ENCODE results near the gene CCDC50.
A peak's percentile ranks its signal among the peaks of the same experiment; 100 is the strongest.

CCDC50 gene

GRCh38 chr3:191321019-191321767 is 8.0 kb upstream of the CCDC50 start:
- DNase-seq, result no peak

DNA sequence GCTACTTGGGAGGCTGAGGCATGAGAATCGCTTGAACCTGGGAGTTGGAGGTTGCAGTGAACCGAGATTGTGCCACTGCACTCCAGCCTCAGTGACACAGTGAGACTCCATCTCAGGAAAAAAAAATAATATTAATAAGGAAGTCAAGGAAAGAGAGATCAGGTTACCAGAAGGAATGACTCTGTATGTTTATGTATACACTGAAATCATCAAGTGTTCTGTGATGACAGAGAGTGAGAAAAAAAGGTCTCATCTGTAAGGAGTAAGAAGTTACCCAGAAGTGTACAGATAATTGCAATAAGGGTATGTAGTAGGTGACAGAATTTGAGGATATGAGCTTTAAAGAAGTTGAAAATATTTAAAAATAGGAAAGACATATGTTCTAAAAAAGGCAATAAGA is 4.3 kb upstream of the CCDC50 start:
- no peak for DNase-seq

- DNase-seq, result no peak
Observed at GRCh38 chr3:191327526-191327925, 1.7 kb upstream of the CCDC50 start.

DNA sequence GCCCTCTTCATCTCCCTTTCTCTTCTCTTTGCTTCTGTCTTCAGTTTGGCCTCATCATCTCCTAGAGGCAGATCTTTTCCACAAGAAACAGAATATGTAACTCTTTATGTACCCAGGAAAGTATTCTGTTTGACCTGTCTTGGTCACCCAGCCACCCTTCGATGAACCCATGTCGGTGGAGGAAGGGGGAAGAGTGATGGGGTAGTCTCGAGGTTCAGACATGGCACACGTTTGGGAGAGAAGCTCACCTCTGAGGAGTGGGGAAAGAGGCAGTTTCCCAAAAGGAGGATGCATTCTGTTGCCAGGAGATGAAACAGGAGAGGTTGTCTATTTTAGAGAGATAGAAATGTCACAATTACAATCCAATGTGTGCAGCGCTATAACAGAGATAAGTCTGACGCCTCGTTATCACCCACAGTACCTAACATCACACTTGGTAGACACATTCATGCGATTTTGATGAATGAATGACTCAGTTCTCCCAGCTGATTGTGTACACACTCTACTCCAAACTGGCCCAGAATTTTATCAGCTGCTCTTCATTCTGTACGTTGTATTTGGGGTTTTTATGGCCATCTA is 722 bp upstream of the CCDC50 start:
- DNase-seq, result no peak

DNA sequence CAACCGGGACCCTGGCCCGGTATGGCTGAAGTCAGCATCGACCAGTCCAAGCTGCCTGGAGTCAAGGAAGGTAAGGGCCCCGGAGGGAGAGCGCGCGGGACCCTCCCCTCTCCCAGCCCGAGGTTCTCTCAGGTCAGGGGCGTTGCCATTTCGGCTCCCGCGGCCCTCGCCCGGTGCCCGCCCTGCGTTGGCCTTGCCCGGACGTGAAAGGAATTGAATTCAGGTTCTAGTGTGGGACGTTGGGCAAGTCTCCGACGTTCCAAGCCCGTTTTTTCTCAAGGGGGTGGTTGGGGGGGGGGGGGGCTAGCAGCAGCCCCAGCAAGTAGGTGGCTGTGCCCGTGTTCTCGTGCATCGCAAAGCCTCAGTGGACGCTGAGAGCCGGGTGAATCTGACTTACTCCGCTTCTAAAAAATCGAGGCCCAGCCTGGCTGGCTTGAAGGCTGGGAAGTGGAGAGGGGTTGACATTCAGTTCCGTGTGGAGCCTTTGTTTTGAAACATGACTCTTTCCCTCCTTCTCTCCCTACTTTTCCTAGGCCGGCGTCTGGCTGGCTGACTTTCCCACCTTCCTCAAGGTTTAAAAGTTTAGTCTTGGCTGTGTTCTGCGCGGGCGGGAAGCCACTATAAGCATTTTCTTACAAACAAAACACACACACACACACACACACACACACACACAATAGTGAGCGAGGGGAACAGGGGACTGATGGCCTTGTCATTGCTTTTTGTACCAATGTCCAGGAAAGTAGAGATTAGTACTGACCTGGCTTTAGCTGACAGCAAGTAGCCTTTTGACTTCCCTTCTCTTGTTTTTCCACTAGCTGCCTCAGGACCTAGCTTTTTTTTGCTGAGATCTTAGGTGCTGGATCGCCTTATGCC is 698 bp downstream of the CCDC50 start, which contains the start of gene UTS2B:
UTS2B (minus strand) TSS at position 873 of the 876 bp plus-strand sequence. CDS start 48,337 bp downstream, outside the sequence.
- DNase-seq, result peak; percentile 4

- no peak for DNase-seq
Observed at GRCh38 chr3:191330530-191331048, 1.4 kb downstream of the CCDC50 start.

DNA sequence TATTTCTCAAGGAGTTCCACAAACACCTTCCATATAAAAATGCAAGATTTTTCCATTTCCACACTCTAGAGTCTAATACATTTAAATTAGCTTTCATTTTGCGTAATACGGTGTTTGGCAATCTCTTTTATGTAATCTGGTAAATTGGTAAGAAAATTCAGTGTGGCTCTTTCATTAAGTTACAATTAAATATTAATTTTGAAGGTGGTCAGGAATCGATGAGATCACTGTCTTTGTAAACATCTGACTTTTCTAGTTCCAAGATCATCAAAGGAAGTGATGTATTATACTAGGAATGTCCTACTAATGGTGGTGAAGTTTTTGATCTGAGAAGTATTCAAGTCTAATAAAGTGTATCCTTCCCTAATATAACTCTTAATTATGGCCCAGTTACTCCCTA is 2.2 kb downstream of the CCDC50 start:
- no peak for DNase-seq

- DNase-seq, result no peak
Observed at GRCh38 chr3:191333298-191333880, 4.2 kb downstream of the CCDC50 start.

GRCh38 chr3:191334346-191334893 is 5.2 kb downstream of the CCDC50 start:
- no peak for DNase-seq

- no peak for DNase-seq
Observed at GRCh38 chr3:191336833-191337232, 7.6 kb downstream of the CCDC50 start.

DNA sequence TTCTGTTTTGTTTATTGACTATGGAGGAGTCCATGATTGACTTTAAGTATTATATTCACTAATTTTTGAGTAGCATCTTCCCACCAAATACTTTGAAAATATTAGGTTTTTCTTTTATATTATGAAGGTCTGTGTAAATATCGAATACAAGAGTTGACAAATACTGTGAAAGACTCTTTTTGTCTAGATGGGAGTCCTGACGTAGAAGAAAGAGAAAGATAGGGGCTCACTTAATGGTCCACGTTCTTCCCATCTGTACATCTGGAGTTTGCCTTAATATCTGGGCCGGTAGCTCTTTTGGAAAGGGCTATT is 8.9 kb downstream of the CCDC50 start:
- no peak for DNase-seq

DNA sequence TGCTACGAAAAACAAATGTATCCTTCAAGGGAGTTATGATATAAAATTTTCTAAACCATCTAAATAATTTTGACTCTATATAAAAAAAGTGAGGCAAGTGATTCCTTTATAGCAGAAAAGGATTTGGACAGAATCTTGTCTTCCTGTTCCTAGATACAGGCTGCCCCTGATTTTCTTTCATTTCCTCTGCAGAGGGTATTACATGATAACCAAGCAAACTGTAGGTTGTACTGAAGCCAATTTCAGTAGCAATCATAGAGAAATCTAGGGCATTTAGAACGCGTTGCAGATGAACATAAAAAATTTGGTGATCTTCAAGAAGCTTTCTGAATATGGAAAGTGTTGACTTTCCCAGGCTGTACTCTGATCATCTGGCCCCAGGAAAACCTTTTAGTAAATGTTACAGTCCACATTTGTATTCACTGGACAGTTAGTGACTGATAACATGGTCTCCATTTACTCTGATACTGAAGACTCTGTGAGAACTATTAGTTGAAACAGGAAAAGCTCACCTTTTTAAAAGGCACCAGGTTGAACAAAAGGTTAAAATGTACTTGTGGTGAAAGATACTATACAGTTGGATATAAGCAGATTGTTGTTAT is 10.2 kb downstream of the CCDC50 start:
- no peak for DNase-seq

DNA sequence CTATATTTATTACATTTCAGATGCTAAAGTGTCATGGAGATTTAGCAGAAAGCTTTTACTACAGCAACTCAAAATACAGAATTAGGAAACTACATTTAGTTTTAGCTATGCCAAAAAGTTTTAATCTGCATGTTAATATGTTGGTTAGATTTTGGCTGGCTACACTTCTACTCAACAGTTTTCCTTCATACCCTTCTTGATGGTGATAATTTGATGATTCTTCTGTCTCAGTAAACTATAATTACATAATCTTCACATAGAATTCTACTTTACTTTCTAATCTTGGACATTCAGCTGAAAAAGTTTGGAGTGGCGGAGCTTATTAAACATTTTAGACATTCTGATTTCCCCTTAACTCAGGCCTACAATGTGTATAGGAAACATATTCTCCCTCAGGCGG is 11.2 kb downstream of the CCDC50 start:
- no peak for DNase-seq

DNA sequence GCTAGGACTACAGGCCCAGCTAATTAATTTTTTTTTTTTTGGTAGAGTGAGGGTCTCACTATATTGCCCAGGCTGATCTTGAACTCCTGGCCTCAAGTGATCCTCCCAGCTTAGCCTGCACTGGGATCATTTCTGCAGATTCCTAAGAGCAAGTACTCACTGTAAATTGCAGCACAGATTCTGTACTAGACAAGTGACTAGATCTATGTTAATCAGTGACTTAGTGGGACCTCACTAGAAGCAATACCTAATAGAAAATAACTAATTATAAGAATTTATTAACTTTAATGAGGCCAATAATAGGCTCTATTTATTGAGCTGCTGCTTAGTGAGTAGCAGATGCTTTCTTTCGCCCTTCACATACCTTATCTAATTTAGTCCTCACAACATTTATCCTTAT is 11.8 kb downstream of the CCDC50 start:
- no peak for DNase-seq

DNA sequence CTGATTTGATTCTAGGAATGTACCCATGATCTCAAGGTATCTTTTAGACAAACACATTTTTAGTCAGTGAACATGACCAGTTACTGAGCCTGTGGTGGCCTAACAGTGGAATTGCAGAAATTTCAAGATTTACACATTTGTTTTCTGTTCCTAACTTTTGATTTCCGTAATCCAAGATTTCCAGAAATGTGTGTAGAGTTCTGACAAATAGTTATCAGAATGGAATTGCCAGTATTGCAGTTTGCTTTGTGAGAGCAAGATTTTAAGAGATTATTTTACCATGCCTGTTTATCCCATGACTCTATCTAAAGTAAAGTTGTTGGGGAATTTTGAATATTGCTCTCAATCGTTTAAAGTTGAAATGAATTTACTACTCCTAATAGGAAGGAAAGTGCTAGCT is 12.8 kb downstream of the CCDC50 start:
- DNase-seq, result no peak

- no peak for DNase-seq
Observed at GRCh38 chr3:191342411-191342810, 13.2 kb downstream of the CCDC50 start.

GRCh38 chr3:191343115-191343514 is 13.9 kb downstream of the CCDC50 start:
- no peak for DNase-seq

DNA sequence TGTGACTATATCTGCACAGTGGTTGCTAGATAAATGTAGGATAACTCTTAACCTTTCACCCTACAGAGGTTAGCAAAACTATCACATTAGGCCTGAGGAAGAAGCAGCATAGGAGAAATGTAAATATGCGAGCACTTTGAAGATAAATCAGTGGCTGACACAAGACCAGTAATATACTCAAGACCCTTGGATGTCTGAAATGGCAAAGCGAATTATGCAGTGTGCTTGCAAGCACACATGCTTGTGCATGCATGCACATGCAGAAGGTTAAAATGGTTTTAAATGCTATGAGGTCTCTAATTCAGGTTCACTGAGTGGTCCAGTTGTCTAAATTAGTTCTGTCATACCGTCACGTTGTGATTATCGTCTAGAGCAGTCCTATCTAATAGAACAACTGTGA is 14.7 kb downstream of the CCDC50 start:
- no peak for DNase-seq

- DNase-seq, result no peak
Observed at GRCh38 chr3:191345334-191345733, 16.1 kb downstream of the CCDC50 start.

DNA sequence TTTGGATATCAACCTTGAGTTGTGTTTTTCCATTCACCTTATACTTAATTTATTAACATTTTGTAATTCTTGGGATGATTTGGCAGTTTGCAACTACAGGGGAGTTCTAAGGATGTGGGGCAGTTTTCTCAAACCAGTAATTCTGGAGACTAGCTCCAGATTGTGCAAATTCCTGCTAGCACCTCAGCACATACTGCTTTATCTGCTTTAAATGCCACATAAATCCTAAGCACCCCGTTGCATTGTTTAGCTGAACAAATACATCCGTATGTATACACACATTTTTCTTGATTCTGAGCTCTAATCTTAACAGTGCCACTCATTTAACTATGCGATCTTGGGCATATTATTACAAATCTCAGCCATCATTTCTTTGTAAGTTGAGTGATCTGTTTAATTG is 18.0 kb downstream of the CCDC50 start:
- DNase-seq, result no peak

DNA sequence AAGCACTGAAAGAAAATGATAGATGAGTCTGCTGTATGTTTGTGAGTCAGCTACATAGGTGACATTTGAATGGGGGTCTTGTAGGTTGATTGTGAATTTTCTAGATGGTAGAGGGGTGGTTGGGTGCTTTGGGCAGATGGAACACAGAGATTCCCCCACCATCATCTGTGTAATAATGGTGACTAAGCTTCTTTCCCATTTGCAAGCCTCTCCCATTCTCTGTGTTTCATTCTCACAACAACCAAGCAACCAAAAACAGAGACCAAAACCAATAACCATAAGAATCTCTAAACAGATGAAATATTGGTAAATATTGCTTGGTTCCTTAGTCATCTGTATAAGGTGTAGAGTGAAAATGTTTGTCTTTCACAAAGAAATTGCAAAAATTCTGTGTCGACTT is 18.9 kb downstream of the CCDC50 start:
- no peak for DNase-seq

DNA sequence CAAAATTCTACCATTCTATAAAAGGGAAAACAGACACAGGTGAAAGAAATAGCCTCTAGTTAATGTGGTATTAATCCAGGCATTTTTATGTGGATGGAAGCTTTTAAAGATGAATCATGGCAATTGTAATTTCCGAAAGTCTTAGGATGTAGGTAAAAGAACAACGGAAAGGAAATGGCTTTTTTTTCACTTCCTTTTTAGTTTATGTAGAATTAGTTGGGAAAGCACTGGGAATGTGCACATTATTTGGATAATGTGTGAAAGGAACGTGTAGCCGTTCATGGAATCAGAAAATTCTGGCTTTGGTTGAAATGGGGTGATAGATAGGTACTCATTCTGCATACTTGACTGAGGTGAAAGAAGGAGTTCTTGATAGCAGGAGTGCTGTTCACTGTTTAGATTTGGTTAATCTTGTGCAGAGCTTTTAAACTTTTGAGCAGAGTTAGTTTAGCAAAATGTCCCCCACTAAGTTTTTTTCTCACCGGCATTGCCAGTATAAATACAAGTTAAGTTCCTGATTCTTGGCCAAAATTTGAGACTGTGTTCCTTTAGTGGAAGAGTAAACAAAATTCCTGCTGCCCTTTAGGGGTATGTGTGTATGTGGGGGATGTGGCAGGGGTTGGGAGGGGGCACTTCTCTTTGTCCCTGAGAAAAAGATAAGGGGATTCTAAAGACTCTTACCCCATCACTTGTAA is 21.3 kb downstream of the CCDC50 start:
- no peak for DNase-seq
